ENCODE results near the gene ATP5PD.
"Not testable (repeated sequence)": the region's sequence is repeated elsewhere in the genome, so short reads cannot be mapped to it uniquely, and the experiment has no call there.

Gene ATP5PD

DNA sequence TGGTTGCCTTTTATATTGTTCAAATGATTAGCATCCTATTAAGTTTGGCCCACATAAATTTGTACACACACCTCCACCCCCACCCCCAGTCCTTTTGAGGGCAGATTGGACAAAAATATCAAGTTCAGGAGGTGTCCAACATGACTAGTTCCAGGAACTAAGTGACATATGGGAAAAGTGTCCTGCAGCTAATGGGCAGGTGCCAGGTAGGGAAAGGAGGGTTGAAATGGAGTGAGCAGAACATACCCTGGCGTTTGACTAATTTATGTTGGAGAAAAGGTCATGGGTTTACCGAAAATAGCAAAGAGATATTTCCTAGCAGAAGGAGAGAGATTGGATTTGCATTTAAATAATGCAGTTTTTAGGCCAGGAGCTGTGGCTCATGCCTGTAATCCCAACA, 5.2 kb upstream of the ATP5PD start:
- no peak for DNase-seq (ENCODE audit: low spot score)

DNA sequence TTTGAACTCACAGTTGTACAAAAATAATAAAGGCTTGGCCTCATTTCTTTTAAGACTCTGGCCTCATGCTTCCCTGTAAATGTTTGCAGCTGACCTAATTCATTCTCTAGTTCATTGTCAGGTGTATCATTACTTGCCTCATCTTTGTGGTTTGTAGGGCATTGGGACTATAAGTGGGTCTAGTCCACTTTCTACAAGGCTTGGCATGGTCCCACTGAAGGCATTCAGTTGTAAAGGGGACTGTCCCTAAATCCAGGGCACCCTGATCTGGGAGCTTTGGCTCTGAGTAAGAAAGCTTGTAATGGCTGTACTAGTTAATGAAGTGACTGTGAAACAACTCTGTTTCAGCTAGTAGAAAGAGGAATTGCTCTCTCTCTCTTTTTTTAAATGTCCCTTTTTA, 2.9 kb upstream of the ATP5PD start:
- DNase-seq (ENCODE audit: low spot score): no peak

DNA sequence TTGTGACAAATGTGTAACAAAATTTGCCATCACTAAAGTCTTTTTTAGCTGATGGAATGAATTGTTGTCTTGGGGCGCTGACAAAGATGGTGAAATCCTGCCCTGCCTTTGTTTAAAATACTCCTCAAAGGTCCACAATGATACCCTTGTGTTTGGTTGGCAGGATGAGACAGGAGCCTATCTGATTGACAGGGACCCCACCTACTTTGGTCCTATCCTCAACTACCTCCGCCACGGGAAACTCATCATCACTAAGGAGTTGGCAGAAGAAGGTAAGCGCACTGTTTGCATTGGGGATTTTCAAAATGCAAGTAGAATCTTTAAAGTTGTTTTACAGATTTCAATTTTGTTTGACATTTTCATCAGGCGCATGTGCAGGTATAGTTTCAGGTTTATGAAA, 2.3 kb upstream of the ATP5PD start:
- no peak for DNase-seq (ENCODE audit: low spot score)

DNA sequence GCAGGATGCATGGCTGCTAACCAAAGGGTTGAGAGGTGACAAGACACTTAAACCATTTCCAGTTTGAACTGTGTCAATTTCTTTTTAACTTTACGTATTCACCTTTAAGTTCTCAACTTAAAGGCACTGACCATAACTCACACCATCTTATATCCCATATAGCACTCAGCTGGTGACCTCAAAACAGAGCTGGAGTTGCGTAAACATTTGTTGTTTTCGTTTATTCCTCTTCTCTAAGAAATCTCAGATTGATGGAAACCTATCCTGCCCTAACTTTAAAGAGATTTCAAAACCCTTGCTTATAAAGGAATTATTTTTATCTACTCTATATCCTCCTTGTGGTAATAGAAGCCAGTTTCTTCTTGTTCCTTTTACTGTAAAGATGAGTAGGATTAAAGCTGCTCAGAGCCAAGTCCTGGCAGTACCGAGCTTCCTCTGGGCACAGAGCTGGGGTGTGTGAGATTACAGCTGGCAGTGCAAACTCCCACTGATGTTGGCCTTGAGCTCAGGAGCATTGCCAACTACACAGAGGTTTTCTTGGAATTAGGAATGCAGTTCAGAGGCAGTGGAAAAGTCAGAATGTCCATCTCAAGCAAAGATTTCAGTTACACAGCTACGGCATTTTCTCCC, 1.6 kb upstream of the ATP5PD start:
- DNase-seq (ENCODE audit: low spot score): peak; percentile 66

DNA sequence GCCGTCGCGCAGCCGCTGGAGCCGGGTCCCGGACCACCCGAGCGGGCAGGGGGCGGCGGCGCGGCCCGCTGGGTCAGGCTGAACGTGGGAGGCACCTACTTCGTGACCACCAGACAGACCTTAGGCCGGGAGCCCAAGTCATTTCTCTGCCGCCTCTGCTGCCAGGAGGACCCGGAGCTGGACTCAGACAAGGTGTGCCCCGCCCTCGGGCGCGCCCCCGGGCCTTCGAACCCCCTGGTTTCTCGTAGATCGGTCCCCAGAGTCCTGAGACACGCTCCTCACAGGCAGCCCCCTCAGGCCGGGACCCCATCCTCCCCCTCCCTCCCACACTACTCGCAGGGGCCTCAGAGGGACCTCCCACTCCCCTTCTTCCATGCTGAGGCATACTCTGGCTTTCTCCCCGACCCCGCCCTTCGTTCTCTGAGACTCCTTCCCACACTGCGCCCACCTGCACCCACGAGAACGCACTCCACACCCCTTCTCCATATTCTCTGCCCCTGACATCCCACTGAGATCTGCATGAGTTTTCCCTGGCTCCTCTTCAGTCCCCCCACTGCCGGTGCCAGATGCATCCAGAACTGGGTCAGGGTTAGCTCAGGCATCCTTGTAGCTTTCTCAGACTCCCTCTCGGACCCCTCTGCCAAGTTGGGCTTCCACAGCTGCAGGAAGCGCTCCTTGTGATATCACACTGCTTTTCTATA, 779 bp upstream of the ATP5PD start:
- DNase-seq (ENCODE audit: low spot score): peak; percentile 42

DNA sequence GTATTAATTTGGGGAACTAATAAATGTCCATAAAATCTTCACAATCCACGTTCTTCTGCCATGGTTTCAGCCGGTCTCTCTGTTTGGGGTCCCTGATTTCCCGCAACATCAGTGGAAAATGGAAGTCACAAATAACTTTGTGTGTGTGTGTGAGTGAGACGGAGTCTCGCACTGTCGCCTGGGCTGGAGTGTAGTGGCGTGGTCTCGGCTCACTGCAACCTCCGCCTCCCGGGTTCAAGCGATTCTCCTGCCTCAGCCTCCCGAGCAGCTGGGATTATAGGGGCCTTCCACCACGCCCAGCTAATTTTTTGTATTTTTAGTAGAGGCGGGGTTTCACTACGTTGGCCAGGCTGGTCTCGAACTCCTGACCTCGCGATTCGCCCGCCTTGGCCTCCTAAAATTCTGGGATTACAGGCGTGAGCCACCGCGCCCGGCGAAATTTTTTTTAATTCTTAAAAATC, 793 bp downstream of the ATP5PD start:
- not testable (repeated sequence) for DNase-seq (ENCODE audit: low spot score)

DNA sequence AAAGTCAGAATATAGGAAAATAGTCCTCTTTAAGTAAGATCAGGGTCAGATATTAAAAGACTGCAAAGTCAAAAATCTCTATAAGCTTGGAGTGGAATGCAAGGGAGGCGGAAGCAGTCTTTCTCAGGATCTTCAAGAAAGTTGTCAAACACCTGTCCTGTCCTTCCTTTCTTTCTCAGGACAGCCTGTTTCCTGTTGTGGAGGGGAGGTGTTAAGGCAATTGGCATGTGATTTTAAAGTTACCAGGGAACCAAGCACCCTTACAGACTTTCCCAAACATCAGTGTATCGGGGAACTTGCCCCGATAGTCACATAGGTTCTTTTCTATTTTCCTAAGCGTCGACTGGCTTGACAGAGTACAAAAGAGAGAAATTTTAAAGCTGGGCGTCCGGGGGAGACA, 2.1 kb downstream of the ATP5PD start:
- no peak for DNase-seq (ENCODE audit: low spot score)

DNA sequence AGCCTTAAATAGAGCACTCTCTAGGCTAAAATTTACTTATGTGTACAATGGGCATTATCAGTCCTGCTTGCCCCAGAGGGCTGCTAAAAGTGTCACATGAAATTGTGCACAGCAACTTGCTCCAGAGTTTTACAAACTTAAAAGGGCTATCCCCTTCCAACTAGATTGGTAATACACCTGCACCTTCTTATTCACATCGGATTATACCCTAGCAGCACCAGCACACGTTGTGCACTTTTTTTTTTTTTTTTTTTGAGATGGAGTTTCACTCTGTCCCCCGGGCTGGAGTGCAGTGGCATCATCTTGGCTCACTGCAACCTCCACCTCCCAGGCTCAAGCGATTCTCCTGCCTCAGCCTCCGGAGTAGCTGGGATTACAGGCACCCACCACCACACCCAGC, 3.0 kb downstream of the ATP5PD start:
- DNase-seq (ENCODE audit: low spot score): not testable (repeated sequence)

DNA sequence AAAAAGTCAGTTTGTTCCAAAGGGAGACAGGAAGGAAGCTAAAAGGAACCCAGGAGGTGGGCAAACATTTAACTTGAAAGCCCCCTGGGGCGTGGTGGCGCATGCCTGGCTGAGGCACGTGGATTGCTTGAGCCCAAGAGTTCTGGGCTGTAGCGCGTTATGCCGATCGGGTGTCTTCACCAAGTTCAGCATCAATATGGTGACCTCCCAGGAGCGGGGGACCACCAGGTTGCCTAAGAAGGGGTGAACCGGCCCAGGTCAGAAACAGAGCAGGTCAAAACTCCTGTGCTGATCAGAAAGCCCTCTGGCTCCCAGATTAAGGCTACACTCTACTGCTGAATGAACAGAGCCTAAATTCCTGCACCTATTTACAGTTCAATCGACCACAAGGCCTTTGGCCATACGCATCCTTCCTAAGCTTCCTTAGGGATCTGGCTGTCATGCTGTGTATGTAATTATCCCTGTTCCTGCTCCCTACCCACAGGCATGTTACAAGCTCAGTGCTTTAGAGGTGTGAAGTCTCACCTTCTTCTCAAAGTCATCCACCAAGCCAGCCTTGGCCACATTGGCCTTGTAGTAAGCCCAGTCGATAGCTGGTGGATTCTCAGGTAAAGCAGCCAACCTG, 5.0 kb downstream of the ATP5PD start:
- DNase-seq (ENCODE audit: low spot score): no peak

DNA sequence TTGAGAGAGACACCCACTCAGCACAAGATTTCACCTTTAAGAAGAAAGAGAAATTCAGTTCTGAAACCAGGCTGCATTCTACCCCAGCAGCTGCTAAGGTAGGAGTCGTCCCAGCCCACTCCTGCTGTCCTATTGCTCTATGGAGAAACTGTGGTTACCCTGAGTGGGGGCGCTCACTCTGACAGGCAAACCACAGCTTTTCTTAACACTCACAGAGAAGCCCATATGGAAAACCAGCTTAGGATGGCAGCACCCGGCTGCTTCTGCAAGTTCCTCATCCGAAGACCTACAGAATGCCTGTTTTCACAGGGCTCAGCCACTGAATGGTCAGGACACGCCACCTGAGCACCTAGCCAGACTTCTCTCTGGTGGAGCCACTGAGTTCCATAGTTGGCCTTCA, 7.5 kb downstream of the ATP5PD start:
- DNase-seq (ENCODE audit: low spot score): no peak

DNA sequence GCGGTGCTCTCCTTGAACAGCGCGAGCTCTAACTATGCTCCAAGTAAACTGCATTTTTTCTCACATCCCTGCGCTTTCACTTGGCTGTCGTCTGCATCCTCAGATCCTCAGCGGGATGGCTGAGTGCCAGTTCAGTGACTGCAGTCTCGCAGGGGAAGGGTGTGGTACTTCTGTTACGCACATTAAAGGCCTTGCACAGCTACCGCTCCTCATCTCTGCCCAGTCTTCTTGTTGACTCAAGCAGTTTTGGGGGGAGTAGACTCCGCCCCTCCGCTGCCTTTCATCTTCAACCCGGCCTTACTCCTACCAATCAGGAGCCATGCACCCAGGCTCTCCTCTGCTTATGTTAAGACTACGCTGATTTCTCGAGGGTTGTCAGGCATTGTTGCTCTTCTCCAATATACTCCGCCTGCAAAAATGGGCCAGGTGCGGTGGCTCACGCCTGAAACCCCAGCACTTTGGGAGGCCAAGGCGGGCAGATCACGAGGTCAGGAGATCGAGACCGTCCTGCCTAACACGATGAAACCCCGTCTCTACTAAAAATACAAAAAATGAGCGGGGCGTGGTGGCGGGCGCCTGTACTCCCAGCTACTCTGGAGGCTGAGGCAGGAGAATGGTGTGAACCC, 10.0 kb downstream of the ATP5PD start:
- peak; percentile 48 for DNase-seq (ENCODE audit: low spot score)

DNA sequence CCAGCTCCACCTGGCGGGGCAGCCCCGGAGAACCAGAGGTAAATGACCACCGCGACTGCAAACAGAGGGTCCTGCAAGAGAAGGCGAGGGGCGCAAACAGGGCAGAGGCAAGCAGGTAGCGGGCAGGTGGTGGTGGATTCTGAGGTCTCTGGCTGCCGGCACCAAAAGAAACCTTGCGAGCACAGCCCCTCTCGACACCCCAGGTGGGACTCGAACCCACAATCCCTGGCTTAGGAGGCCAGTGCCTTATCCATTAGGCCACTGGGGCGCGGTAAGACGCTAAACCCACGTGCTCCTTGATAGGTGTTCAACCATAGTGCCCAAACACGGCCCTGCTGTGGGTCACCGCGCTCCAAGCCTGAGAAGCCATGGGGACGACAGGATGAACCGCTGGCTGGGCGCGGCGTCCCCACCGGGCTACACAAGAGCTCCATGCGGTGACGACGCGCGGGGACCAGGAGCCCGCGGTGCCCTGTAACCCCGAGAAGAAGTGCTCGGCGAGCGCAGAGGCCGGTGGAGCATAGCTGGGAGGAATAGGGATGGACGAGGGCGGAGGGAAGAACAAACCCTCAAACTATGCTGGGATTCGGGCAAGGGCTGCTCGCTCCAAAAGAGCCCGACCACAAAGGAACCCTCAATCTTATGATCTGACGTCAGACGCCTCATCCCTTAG, 12.4 kb downstream of the ATP5PD start:
- DNase-seq (ENCODE audit: low spot score): peak; percentile 86

DNA sequence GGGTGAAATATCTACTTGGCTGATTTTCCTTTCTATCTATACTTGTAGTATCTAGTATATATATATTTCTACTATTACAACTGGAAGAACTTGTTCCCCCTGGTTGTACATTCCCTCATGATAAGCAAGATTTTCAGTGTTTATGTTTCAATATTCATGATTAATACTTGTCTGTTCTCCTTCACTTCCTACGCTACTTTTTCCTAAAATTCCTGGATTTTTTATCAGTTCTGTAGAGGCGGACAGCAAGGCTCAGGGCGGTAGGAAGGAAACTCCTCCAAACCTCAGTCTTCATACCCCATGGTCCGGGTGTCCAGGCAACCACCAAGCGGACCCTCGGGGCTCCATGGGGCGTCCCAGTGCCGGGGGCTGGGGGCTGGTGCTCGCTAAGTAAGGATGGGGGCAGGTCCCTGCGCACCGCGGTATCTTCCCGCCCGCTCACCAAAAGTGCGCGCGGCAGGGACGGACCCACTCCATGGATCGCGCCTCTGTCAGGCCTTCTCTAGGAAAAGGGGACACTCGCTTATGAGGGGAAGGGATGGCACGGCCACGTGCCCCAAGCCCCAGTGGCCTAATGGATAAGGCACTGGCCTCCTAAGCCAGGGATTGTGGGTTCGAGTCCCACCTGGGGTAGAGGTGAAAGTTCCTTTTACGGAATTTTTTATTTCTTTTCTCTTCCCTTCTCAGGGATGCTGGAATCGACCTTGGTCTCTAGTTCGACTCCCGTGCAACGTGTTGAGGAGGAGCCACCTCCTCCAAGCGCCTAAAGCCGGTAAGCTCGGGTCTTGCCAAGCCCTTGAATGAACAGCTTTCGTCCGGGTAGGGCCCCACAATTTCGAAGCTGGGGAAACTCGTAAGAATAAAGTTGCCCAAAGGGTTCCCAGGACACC, 13.2 kb downstream of the ATP5PD start:
- peak; percentile 92 for DNase-seq (ENCODE audit: low spot score)

DNA sequence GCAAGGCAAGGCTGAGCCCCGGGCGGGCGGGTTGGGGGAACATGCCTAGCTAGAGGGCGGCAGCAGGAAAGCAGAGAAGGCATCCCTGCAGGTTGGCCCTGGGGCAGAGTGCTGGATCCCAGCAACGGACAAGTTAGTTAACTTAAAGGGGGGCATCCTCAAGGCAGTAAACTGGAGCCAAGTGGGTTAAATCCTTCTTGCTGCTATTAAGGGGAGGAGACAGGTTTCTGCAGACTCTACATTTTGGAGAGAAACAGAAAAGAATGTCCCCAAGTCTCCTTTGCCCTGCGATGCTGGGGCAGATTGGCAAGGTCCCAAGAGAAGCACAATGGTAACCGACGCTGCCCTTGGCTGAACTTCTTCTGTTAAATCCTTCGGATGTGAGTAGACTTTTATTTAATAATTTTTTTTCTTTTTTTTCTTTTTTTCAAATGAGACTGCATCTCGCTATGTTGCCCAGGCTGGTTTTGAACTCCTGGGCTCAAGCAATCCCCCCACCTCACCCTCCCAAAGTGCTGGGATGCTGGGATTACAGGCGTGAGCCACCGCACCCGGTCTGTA, 14.0 kb downstream of the ATP5PD start:
- DNase-seq (ENCODE audit: low spot score): no peak

DNA sequence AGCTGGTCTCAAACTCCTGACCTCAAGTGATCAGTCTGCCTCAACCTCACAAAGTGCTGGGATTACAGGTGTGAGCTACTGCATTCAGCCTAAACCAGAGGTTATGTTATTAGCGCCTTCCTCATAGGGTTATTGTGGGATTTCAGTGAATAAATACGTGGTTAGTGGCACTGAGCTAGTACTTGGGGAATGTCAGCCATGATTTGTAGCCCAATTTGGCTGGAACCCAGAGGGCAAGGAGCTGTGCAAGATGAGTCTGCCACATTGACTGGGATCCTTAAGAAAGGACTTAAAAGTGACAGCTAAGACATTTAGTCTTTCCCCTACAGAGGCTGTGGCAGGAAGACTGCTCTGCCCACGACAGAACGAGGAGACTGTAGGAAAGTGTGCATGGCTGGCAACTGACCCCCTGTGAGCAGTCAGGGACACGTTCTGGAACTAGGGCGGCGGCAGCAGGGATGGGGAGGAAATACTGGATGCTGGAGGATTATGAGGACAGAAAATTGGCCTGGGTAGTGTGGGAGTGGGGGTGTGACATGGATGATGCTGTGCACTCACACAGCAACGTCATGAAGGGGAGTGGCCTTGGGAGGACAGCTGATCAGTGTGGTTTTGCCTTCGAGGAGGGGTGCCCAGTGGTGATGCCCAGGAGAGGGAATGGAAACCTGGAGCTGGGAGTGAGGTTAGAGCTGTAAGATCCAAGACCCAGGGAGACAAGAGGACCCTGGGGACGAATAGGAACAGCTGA, 14.6 kb downstream of the ATP5PD start:
- DNase-seq (ENCODE audit: low spot score): peak; percentile 97

DNA sequence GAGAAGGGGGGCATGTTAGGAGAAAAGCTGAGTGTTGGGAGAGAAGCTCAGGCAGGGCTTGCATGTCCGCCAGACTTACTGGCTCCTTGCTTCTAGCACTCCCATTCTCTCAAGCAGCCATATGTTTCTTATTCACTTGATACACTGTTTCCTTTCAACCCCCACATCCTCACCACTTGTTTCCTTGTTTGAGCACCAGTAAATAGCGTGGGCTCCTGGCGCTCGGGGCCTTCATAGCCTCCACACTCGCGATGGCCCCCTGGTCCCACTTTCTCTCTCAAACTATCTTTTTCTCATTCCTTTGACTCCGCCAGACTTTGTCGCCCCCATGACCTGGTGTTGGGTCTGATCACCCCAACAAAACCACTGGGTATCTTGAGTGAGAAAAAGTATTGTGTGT, 16.6 kb downstream of the ATP5PD start:
- DNase-seq (ENCODE audit: low spot score): no peak

DNA sequence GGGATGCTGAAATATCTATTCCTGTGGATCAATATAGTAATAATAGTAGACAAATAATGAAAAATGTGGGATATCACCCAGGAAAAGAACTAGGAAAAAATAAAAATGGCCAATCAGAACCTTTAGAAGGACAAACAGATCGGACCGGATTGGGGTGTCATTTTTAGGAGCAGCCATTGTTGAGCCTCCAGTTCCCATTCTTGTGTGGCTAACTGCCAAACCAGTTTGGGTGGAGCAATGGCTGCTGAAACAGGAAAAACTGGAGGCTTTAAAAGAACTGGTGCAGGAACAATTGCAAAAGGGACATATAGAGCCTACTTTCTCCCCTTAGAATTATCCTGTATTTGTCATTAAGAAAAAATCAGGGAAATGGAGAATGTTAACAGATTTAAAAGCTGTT, 20.1 kb downstream of the ATP5PD start:
- not testable (repeated sequence) for DNase-seq (ENCODE audit: low spot score)

DNA sequence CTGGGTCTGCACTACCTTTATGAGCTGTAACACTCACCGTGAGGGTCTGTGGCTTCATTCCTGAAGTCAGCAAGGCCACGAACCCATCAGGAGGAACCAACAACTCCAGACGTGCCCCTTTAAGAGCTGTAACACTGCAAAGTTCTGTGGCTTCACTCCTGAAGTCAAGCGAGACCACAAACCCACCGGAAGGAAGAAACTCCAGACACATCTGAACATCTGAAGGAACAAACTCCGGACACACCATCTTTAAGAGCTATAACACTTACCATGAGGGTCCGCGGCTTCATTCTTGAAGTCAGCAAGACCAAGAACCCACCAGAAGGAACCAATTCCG, 21.4 kb downstream of the ATP5PD start:
- DNase-seq (ENCODE audit: low spot score): not testable (repeated sequence)

DNA sequence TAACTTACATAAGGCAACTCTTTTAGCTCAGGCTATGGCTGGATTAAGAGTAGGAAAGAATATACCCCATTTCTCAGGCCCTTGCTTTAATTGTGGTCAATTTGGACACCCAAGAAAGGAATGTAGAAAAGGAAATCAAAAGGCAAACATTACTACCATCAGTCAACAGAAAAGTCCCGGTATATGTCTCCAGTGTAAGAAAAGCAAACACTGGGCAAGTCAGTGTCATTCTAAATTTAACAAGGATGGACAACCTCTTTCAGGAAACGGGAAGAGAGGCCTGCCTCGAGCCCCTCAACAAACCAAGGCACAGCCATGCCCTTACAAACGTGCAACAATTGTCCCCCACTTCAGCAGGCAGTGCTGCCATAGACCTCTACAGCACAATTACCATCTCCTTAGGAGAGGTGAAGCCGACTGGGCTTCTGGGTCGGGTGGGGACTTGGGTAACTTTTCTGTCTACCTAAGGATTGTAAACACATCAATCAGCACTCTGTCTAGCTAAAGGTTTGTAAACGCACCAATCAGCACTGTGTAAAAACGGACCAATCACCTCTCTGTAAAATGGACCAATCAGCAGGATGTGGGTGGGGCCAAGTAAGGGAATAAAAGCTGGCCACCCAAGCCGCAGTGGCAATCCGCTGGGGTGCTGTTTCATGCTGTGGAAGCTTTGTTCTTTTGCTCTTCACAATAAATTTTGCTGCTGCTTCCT, 21.9 kb downstream of the ATP5PD start:
- DNase-seq (ENCODE audit: low spot score): no peak

All from pons (tissue), 1 donor.